KMS-11 (cell line): ENCODE measurements around the gene GRHL3.

ENCODE experiments used
- H2AFZ ChIP-seq: fragments of 200-600 bp; sonication (generic); 2 replicates; pipeline ENCODE4 v1.6.1; 2016; ENCODE audit warnings: antibody characterized with exemption, mixed run types, low read depth
- H3K27ac ChIP-seq: fragments of 200-600 bp; sonication (generic); 2 replicates; pipeline ENCODE4 v1.6.1; 2016; ENCODE audit warnings: mild to moderate bottlenecking, mixed run types
- H3K27me3 ChIP-seq: fragments of 200-600 bp; sonication (generic); 2 replicates; pipeline ENCODE4 v1.6.1; 2017; ENCODE audit warnings: mild to moderate bottlenecking, low read depth, mixed run types, moderate library complexity; ENCODE audit not compliant: insufficient read depth
- H3K36me3 ChIP-seq: fragments of 200-600 bp; sonication (generic); 2 replicates; pipeline ENCODE4 v1.6.1; 2017; ENCODE audit warnings: mild to moderate bottlenecking, mixed run types; ENCODE audit not compliant: insufficient read depth
- H3K4me1 ChIP-seq: fragments of 200-600 bp; sonication (generic); 2 replicates; pipeline ENCODE4 v1.6.1; 2016; ENCODE audit warnings: mild to moderate bottlenecking, low read depth, mixed run types; ENCODE audit not compliant: poor library complexity, severe bottlenecking
- H3K4me2 ChIP-seq: fragments of 200-600 bp; sonication (generic); 2 replicates; pipeline ENCODE4 v1.7.0; 2016; ENCODE audit warnings: mild to moderate bottlenecking, mixed run types
- H3K4me3 ChIP-seq: fragments of 200-600 bp; sonication (generic); IDR thresholded peaks from 2 replicates; pipeline ENCODE4 v1.6.1; 2017; ENCODE audit warnings: low read depth, low read length, mixed read lengths; ENCODE audit not compliant: insufficient read depth
- H3K79me2 ChIP-seq: fragments of 200-600 bp; sonication (generic); 2 replicates; pipeline ENCODE4 v1.6.1; 2016; ENCODE audit warnings: low read depth, mixed run types; ENCODE audit not compliant: insufficient read depth
- H3K9ac ChIP-seq: fragments of 200-600 bp; sonication (generic); 2 replicates; pipeline ENCODE4 v1.6.1; 2016; ENCODE audit warnings: mild to moderate bottlenecking, mixed run types
- H4K20me1 ChIP-seq: fragments of 200-600 bp; sonication (generic); 2 replicates; pipeline ENCODE4 v1.6.1; 2016; ENCODE audit warnings: mild to moderate bottlenecking, mixed run types; ENCODE audit not compliant: insufficient read depth
- CTCF ChIP-seq: fragments of 200-600 bp; sonication (generic); conservative IDR thresholded peaks from 2 replicates; pipeline ENCODE4 v1.6.1; 2017; ENCODE audit warnings: low read depth, mild to moderate bottlenecking, antibody characterized with exemption, low read length, moderate library complexity, mixed read lengths

GRHL3 gene

GRCh38 chr1:24382165-24382577, 63.0 kb downstream of the GRHL3 start:
- no peak for TF ChIP-seq CTCF

GRCh38 chr1:24383381-24383940, 64.3 kb downstream of the GRHL3 start:
- H3K4me2 ChIP-seq = peak overlapping the region; percentile 93; the same call in 1 of the 2 replicates
- no peak overlapping the region for H3K27ac ChIP-seq
- peak overlapping the region; percentile 48 for H2AFZ ChIP-seq
- peaks cover 51% of the 10 kb centered on the region for H3K4me1 ChIP-seq
- no peaks in the 10 kb centered on the region for H3K79me2 ChIP-seq
- H3K9ac ChIP-seq = no peak overlapping the region
- TF ChIP-seq CTCF = no peak
- no peaks in the 10 kb centered on the region for H4K20me1 ChIP-seq
- no peaks in the 10 kb centered on the region for H3K36me3 ChIP-seq
- no peaks in the 10 kb centered on the region for H3K27me3 ChIP-seq
- H3K4me3 ChIP-seq = no peak overlapping the region

More at GRCh38 chr1:24382165-24382577, 63.0 kb downstream of the GRHL3 start:
- Histone ChIP-seq H3K27me3 (no peaks in the 10 kb centered on the region), H3K4me3 (no peak overlapping the region), H3K9ac (no peak overlapping the region), H4K20me1 (no peaks in the 10 kb centered on the region), H3K4me1 (peaks cover 38% of the 10 kb centered on the region), H3K27ac (no peak overlapping the region), H3K79me2 (no peaks in the 10 kb centered on the region), H3K4me2 (no peak overlapping the region), H2AFZ (no peak overlapping the region), H3K36me3 (no peaks in the 10 kb centered on the region)

- Histone ChIP-seq H3K4me2 (peak overlapping the region; percentile 93), H3K4me1 (peaks cover 61% of the 10 kb centered on the region), H3K9ac (peak overlapping the region; percentile 13; the same call in 1 of the 2 replicates), H3K27me3 (no peaks in the 10 kb centered on the region), H3K79me2 (no peaks in the 10 kb centered on the region), H3K4me3 (no peak overlapping the region), H2AFZ (peak overlapping the region; percentile 48), H3K27ac (peak overlapping the region; percentile 69), H4K20me1 (no peaks in the 10 kb centered on the region), H3K36me3 (no peaks in the 10 kb centered on the region)
- TF ChIP-seq CTCF = no peak
These were observed 65.3 kb downstream of the GRHL3 start for GRCh38 chr1:24384251-24385090.

- no peaks in the 10 kb centered on the region for H4K20me1 ChIP-seq
- peak overlapping the region; percentile 93 for H3K4me2 ChIP-seq
- H3K27ac ChIP-seq = peak overlapping the region; percentile 69
- peaks cover 70% of the 10 kb centered on the region for H3K4me1 ChIP-seq
- peak overlapping the region; percentile 13; the same call in 1 of the 2 replicates for H3K9ac ChIP-seq
- no peak overlapping the region for H3K4me3 ChIP-seq
- no peak overlapping the region for H2AFZ ChIP-seq
- no peaks in the 10 kb centered on the region for H3K27me3 ChIP-seq
- H3K36me3 ChIP-seq = no peaks in the 10 kb centered on the region
- peak; percentile 73 for TF ChIP-seq CTCF
- H3K79me2 ChIP-seq = no peaks in the 10 kb centered on the region
These were observed 66.2 kb downstream of the GRHL3 start for GRCh38 chr1:24385160-24385940.
